ENCODE measurements around the gene CACNA1D. TPM values are rescaled to one million over a fixed set of nuclear protein-coding genes. Genes with fewer than 3 reads are reported as not detected.

Gene CACNA1D
- total RNA-seq, 4 donors from 2014 or later = 0.85 to 0.88 TPM; not detected in 2

DNA sequence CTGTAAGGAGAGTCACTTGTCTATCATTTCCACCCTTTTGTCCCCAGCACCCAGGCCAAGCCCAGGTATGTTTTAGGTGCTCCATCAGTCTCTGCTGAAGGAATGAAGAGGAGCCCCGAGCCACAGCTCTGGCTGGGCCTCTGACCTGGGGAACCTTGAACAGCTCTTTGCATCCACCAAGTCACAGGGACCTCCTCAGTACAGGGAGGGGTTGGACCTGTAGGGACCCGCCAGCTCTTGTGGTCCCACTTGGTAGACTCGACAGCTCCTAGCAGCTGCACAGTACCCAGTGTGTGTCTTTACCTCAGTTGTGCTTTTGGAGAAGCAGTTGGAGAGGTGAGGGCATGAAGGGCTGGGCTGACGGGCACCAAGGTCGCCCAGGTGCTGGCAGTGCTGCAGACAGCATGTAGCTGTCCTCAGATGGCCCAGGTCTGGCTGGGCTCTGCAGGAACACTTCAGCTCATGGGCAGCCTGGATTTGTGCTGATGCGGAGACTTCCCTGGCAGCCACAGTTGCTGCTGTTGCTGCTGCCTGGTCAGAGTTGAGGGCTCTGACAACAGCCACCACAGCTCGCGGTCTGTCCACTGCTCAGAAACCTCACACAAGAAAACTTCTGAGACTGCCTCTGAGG, 123.6 kb downstream of the CACNA1D start:
- TF ChIP-seq, protein P1, sequence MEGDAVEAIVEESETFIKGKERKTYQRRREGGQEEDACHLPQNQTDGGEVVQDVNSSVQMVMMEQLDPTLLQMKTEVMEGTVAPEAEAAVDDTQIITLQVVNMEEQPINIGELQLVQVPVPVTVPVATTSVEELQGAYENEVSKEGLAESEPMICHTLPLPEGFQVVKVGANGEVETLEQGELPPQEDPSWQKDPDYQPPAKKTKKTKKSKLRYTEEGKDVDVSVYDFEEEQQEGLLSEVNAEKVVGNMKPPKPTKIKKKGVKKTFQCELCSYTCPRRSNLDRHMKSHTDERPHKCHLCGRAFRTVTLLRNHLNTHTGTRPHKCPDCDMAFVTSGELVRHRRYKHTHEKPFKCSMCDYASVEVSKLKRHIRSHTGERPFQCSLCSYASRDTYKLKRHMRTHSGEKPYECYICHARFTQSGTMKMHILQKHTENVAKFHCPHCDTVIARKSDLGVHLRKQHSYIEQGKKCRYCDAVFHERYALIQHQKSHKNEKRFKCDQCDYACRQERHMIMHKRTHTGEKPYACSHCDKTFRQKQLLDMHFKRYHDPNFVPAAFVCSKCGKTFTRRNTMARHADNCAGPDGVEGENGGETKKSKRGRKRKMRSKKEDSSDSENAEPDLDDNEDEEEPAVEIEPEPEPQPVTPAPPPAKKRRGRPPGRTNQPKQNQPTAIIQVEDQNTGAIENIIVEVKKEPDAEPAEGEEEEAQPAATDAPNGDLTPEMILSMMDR (IDR thresholded peaks at IDR 0.05; ENCODE audit: low read depth) = no peak

DNA sequence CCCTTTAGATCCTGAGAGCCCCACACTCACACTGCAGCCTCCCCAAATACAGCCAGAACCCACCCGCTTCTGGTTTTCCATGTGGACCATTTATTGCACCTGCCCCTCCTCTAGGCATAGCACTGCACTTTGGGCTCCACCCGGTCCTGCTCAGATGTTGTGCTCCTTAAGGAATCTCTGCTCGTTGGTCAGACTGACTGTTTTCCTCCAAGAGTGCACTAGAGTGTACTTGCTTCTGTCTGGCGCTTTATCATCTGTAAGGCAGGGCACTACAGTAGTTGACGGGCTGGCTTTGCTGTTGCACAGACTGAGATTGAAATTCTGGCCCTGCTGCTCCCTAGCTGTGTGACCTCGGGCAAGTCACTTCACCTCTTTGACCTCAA, 124.1 kb downstream of the CACNA1D start:
- TF ChIP-seq, protein P1 (IDR thresholded peaks at IDR 0.05; ENCODE audit: low read depth) = no peak

DNA sequence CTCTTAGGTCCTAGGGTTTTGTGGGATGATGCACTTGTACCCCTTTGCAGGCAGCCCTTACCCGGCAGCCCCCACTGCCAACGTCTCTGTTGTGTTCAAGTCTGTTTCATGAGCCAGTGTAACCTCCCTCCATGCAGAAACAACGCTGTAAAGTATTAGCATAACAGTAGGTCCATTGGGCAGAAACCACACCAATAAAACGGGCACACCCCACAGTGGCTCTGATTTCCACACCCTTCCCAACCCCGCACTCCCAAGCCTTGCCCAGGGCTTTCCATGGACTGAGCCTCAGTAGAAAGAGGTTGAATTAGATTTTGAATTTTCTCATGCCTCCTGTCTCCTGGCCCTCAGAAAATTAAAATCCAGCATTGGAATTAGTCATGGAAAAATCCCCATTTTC, 124.5 kb downstream of the CACNA1D start:
- TF ChIP-seq, protein P1 (IDR thresholded peaks at IDR 0.05; ENCODE audit: low read depth) = no peak

DNA sequence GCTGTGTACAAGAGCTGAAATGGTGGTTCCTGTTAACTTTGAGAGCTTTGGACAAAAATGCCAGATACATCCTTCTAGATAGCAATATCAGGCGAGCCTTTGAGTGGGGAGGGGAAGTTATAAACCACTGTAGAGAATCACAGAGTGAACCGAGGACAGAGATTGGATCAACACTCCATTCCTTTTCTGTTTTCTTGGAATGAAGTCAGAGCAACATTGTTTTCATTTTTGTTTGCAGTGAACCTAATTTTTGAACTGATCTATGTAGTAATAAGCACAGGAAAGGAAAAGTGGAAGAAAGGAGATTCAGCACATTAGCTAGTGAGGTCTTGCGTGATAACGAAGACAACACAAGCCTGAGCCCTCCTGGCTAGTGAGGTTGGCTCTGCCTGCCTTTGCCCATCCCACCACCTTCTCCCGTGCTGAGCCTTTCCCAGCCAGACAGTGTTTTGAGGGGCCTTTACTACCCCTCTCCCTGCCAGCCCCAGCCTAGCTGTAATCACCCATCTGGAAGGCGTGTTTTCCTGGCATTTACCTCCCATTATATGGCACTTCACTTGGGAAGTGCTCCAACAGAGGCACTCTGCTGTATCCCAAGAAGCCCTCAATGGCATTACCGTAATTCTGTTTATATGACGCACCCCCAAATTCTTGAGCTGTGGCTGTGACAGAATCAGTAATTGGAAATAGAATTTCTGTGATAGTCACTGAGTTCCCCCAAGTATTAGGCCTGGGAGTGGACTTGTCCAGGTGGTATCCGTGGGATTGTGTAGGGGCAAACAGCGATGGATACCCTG, 129.8 kb downstream of the CACNA1D start:
- TF ChIP-seq, protein P1 (IDR thresholded peaks at IDR 0.05; ENCODE audit: low read depth) = no peak

DNA sequence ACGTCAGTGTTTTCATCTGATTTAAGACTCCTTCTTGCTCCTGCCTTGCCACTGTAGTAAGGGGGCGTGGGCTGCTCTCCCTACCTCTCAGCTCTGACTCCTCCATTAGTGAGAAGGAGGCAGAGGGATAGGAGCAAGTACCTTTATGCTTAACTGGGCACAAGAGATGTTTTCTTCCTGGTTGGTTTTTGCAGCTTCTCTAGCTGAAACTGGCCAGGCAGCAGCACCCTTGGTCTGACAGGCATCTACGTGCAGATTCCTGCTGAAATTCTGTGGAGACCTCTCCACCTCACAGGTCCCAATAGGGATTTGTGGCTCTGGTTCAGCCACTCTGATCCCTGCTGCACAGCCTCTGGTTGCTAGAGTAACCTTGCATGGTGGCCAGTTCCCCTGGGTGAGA, 132.5 kb downstream of the CACNA1D start:
- TF ChIP-seq, protein P1 (IDR thresholded peaks at IDR 0.05; ENCODE audit: low read depth) = no peak

DNA sequence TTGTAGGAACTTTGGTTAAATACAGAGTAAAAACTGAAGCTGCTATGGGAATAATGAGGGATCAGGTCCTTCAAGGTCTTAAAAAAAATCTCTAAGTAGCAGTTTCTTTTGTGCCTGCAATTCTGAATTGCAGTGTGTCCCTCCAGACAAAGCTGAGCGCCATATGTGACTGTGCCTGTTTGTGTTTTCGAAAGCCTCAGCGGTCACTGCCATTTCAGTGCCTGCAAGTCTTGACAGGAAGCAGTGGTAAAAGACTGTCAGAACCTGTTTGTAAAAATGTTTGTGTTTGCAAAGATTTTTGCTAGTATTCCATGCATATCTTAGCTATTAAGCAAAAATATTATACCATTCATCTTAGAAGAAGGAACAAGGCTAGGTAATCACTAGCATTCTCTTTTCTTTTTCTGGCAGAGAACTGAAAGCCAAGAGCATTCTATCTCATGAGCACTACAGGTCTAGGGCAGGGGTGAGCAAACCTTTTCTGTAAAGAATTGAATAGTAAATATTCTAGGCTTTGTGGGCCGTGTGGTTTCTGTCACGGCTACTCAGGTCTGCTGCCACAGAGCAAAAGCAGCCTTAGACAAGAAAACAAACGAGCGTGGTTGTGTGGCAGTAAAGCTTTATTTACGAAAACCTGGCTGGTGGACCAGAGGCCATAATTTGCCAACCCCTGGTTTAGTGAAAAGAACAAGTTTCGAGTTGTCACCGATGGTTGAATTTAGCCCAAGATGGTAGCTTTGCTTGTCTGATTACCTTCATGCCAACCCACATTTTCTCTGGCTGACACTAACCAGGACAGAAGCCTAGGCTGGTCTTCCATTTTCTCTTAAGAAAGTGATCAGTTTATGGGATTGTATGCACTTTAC, 134.4 kb downstream of the CACNA1D start:
- TF ChIP-seq, protein P1 (IDR thresholded peaks at IDR 0.05; ENCODE audit: low read depth) = no peak

DNA sequence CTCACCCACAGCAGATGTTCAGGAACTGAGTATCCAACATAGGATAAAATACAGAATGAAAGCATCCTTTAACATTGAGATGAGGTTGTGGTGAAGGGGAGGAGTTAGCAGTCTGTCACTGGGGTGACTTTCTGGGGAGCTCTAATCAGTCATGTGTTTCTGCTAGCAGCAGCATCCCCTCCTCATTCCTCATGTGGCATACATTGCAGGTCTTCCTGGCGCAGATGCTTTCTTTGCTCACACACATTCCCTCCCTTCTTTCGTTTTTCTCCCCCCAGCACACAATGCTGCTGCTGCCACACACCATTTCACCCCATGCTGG, 135.0 kb downstream of the CACNA1D start:
- TF ChIP-seq, protein P1 (IDR thresholded peaks at IDR 0.05; ENCODE audit: low read depth) = no peak

Data from subcutaneous adipose tissue (tissue), 4 donors.